GM15510 (cell line): Measurements from ENCODE around the gene PIGR.

Experiments used
- POLR2A ChIP-seq: IDR thresholded peaks from 3 replicates; pipeline ENCODE4 v1.6.1; 2011; ENCODE audit warnings: borderline replicate concordance; ENCODE audit not compliant: insufficient read length; ENCODE audit errors: extremely low read depth

The PIGR gene

GRCh38 chr1:206946261-206946660 lies at the start of gene PIGR:
Gene PIGR (minus strand): TSS chr1:206946466. CDS start chr1:206940531, 5,935 bp downstream.
- TF ChIP-seq POLR2A = no peak

GRCh38 chr1:206992790-206993189 lies 46.5 kb upstream of the PIGR start:
- no peak for TF ChIP-seq POLR2A

- TF ChIP-seq POLR2A = no peak
Observed at GRCh38 chr1:206987873-206988272, 41.6 kb upstream of the PIGR start.

- no peak for TF ChIP-seq POLR2A
Observed at GRCh38 chr1:206986885-206987284, 40.6 kb upstream of the PIGR start.

GRCh38 chr1:206986402-206986801 lies 40.1 kb upstream of the PIGR start:
- TF ChIP-seq POLR2A = no peak

GRCh38 chr1:206985162-206985749 lies 39.0 kb upstream of the PIGR start:
- TF ChIP-seq POLR2A = no peak

GRCh38 chr1:206982216-206982615 lies 36.0 kb upstream of the PIGR start:
- no peak for TF ChIP-seq POLR2A

GRCh38 chr1:206979379-206980043 lies 33.2 kb upstream of the PIGR start:
- TF ChIP-seq POLR2A = no peak

GRCh38 chr1:206978259-206978658 lies 32.0 kb upstream of the PIGR start:
- TF ChIP-seq POLR2A = no peak

GRCh38 chr1:206975306-206975705 lies 29.0 kb upstream of the PIGR start:
- TF ChIP-seq POLR2A = no peak

- no peak for TF ChIP-seq POLR2A
Observed at GRCh38 chr1:206974140-206974539, 27.9 kb upstream of the PIGR start.

- TF ChIP-seq POLR2A = no peak
Observed at GRCh38 chr1:206972728-206973127, 26.5 kb upstream of the PIGR start.

GRCh38 chr1:206971029-206971655 lies 24.9 kb upstream of the PIGR start:
- TF ChIP-seq POLR2A = no peak

- no peak for TF ChIP-seq POLR2A
Observed at GRCh38 chr1:206970446-206970845, 24.2 kb upstream of the PIGR start, which contains the start of gene FCAMR. Gene FCAMR (minus strand): TSS chr1:206970460. CDS start chr1:206970125, 335 bp downstream.

- TF ChIP-seq POLR2A = no peak
Observed at GRCh38 chr1:206969090-206969489, 22.8 kb upstream of the PIGR start.
